NCI-H524 treated with DMSO at 0.1 percent for 48 hours (cell line): ENCODE results near the gene ELMO2.

Experiments used
- DNase-seq: peaks from one replicate; lab custom pipeline; 2025; lab: John Stamatoyannopoulos, UW

ELMO2 gene

DNA sequence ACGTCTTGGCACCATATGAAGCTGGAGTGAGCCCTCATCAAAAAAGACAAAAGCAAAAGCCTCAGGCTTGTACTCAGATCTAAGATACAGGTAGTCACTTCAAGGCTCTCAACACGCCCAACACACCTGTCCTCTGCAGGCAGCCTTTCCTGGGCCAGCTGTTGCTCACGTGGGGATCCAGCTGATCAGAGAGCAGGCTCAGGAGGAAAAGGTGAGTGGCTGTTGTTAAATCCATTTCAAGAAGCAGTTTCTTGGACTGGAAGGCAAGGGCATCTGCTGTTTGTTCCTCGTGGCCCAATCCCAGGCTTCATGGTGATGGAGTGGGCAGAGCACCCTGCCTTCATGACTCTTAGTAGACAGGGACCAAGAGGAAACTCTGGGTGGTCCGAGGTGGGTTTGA lies 39.6 kb downstream of the ELMO2 start:
- no peak for DNase-seq

GRCh38 chr20:46365487-46366220 lies 40.8 kb downstream of the ELMO2 start:
- no peak for DNase-seq

- no peak for DNase-seq
Observed at GRCh38 chr20:46364670-46365486, 41.5 kb downstream of the ELMO2 start.

GRCh38 chr20:46363874-46364669 lies 42.3 kb downstream of the ELMO2 start:
- no peak for DNase-seq

DNA sequence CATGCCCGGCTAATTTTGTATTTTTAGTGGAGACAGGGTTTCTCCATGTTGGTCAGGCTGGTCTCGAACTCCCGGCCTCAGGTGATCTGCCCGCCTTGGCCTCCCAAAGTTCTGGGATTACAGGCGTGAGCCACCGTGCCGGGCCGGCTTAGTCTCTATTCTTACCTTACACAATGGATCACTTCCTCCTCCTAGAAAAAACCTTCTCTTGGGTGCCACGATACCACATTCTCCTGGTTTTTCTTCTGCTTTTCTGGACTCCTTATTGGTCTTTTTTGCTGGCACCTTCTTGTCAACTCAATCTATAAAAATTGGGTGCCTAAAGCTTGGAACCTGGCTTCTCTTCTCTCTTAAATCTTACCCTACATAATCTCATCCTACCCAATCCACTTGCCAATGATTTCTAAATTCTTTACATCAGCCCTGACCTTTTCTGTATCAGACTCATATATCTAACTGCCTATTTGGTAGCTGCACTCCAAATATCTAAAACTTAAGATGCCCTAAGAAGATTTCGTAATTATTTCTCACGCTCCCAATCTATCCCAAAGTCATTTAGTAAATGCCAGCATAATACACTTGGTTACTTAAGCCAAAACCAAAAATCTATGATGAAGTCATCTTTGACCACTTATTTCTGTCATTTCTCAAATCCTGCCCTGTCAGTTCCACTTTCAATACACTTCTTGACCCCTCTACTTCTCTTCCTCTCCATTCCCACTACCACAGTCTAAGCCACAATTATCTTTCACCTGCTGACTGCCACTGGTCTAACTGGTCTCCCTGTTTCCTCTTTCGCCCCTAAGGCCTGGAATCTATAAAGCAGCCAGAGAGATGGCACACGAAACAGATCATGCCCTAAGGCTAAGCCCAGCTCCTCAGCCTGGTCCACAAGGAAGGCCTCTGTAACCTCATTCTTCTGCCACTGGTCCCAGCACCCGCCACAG lies 43.2 kb downstream of the ELMO2 start:
- no peak for DNase-seq

DNA sequence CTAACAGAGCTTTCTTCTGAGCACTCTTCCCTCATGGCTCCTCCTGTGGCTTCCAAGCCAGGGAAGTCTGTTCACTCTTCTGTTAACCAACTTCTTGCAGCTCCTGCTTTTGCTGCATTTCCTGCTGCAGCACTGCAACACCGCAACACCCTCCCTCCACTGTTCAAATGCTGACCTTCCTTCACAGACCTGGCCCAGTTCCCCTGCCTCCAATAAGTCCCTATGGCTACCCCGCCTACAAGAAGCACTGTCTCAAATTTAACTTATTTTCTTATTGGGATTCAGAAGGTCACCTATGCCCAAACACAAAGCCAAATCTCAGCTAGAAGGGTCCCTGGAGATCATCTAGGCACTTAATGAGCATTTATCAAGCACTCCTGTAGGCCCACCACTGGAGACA lies 44.6 kb downstream of the ELMO2 start:
- no peak for DNase-seq

DNA sequence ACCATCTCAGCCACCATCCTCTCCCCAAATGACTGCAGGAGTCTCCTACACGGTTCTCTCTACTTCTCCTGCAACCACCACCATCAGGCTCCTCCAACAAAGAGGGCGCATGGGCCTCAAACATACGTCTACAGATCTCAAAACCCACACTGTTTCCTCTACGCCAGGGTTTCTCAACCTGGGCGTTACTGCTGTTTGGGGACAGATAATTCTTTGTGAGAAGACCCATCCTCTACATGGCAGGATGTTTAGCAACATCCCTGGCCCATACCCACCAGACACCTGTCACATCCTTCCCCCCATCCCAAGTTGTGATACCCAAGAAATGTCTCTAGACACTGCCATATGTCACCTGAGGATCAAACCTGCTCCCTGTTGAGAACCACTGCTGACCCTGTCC lies 45.0 kb downstream of the ELMO2 start:
- no peak for DNase-seq

- no peak for DNase-seq
Observed at GRCh38 chr20:46359233-46359751, 47.1 kb downstream of the ELMO2 start.

DNA sequence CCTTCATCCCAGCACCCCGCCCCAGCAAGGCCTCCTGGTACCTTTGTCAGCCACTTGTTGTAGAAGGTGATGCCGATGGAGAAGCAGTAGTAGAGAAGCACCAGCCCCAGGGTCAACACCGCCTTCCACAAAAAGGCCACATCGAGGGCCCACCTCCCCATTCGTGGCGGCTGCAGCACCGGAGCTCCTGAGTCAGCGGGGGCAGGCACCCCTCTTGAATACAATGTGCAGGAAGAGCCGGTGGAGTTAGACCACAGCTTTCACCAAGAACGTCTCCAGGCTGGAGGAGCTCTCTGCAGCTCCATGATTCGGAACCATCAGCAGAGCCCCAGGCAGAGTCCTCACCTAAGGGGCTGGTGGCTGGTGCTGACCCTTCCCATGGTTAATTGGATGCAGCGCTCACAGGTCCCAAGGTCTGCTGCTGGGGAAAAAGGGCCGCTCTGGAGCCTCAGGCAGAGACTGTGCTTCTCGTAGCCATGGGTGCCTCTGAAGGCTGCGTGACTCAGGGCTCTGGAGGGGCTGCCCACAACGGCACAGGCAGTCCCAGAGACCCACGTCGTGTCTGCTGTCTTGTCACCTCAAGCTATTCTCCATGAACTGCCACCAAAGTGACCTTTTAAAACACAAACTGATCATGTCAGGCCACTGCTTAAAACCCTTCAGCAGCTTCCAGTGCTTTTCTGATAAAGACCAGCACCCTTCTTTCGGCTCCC lies 47.9 kb downstream of the ELMO2 start:
- no peak for DNase-seq

- no peak for DNase-seq
Observed at GRCh38 chr20:46357030-46357514, 49.3 kb downstream of the ELMO2 start.

DNA sequence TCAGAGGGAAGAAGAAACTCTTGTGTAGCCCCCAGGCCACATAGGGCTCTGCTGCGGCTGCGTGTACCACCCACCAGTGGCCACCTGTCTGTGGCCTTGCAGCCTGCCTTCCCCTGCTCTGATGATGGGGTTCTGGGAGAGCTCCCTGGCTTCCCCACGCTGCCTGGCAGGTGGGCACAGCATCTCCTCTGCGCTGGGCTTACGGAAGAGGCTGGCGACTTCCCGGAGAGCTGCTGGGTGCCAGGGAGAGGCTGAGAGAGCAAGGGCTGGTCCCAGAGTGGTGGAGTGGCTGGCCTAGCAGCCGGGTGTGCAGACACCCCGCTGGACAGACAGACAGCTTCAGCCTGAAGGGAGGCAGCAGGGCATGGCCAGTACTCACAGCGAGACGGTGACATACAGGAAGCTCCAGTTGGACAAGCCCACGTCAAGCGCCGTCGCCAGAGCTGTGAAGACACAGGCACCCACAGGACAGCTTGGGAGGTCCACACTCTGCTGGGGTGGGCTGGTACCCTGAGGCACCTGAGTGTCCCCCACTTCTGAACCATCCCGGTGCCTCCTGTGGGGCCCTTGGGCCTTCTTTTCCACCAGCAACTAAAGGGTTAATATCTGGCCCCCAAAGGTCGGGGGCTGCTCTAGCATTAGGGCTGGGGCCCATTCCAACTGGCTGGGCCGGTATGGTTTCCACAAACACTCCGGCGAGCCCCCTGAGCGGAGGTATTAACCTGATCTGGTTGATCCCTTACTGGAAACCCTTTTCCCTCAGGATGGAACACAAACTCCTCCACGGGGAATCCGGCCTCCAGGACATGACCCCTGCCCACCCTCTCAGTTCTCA lies 50.0 kb downstream of the ELMO2 start:
- no peak for DNase-seq

GRCh38 chr20:46355778-46356177 lies 50.6 kb downstream of the ELMO2 start:
- no peak for DNase-seq

DNA sequence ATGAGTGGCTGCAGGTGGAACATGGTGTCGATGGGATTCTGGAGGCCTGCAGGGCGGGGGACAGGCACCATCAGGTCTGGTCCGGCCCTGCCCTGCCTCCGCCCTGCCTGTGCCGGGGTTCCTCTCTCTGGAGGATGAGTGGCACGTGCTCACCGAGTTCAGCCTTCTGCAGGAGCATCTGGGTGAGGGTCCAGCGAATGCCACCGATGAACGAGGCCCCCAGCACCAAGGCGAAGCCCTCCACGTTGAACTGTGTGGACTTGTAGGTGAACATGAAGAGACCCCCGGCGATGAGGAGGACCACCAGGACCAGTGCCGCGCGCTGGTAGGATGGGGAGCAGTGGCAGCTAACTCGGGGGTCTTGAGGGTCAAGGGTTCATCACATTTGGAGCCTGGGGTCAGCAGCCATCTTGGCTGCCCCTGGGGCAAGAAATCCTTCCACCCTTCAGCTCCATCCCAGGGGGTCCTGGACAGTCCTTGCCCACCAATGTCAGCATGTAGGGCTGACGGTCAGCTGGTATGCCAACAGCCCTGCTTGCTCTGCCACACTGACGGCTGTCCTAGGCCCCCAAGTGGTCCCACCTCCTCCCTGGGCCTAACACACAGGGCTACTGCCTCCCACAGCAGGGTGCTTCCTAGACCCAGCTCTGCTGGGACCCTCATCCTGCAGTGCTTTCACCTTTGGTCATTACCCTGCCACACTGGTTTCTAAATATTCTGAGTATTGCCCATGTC lies 51.3 kb downstream of the ELMO2 start:
- no peak for DNase-seq

DNA sequence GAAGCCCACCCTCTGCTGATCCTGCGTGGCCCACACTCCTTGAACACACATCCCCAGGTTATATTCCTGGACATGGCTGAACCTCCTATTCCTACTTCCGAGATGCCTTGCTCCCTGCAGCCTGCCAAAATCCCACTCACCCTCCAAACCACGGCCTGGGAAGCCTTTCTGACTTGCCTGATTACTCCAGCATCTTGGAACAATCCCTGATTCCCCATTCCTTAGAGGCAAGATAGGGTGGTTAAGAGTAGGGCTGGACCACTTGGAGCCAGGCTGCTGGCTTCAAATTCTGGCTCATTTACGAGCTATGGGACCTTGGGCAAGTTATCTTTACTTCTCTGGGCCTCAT lies 52.2 kb downstream of the ELMO2 start:
- DNase-seq: no peak

GRCh38 chr20:46353500-46354206 lies 52.8 kb downstream of the ELMO2 start:
- DNase-seq: no peak

- DNase-seq: no peak
Observed at GRCh38 chr20:46352370-46352938, 54.0 kb downstream of the ELMO2 start.

DNA sequence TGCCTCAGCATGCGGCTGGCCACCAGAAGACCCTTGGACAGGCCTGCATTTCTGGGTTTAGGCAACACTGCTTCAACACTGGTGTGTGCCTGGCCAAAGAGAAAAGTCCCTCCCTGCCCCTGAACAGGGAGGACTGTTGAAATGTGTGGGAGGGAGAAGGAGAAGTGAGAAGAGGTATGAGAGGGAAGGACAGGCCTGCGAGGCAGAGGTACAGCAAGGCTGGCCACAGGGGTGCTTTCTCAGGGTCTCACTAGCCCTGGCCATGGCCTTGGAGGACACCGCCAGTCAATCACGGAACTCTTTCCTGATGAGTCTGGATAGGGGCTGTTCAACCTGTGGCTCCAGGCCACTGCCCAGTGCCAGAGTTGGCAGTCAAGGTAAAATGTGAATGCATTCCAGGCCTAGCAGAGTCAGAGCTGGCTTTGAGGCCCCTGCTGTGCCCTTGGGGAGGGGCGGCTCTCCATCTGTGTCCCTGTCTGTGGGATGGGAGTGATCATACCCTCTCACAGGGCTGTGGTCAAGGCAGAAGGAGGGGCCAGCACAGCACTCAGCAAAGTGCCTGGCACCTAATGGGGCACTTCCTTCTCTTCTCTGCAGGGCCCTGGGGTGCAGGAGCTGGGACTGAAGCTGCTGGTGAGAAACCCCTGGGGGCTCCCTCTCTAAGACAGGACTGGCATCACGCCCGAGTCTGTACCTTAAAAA lies 54.9 kb downstream of the ELMO2 start:
- no peak for DNase-seq

GRCh38 chr20:46350986-46351267 lies 55.5 kb downstream of the ELMO2 start:
- DNase-seq: no peak
